ENCODE measurements around the gene GRIN1. TPM values are rescaled to one million over a fixed set of nuclear protein-coding genes. Genes with fewer than 3 reads are reported as not detected.

GRIN1 gene
- total and polyA plus RNA-seq, 2 of the 13 experiments (the other 11 are each of a cell fraction or from before 2014, with no cell fraction given): 0.13 TPM; not detected in 1

DNA sequence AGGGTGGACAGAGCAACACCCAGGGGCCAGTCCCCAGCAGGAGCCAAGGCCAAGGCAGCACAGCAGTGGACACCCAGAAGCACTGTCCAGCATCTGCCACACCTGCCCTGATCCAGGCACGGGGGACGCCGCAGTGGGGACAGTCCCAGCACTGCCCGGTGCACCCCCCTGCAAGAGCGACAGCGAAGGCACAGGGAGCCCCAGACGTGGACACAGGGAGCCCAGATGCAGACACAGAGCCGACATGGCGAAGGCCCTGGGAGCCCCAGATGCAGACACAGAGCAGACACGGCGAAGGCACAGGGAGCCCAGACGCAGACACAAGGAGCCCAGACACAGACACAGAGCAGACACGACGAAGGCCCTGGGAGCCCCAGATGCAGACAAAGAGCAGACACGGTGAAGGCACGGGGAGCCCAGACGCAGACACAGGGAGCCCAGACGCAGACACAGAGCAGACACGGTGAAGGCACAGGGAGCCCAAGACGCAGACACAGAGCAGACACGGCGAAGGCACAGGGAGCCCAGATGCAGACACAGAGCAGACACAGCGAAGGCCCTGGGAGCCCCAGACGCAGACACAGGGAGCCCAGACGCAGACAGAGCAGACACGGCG is 45.1 kb downstream of the GRIN1 start (continued):
- TF ChIP-seq ZBTB10 (CRISPR knock-in tag; IDR thresholded peaks at IDR 0.05; ENCODE audit: borderline replicate concordance) (no peak), NCOA2 (CRISPR knock-in tag; IDR thresholded peaks at IDR 0.05) (no peak), ZNF776 (CRISPR knock-in tag; IDR thresholded peaks at IDR 0.05) (no peak)

DNA sequence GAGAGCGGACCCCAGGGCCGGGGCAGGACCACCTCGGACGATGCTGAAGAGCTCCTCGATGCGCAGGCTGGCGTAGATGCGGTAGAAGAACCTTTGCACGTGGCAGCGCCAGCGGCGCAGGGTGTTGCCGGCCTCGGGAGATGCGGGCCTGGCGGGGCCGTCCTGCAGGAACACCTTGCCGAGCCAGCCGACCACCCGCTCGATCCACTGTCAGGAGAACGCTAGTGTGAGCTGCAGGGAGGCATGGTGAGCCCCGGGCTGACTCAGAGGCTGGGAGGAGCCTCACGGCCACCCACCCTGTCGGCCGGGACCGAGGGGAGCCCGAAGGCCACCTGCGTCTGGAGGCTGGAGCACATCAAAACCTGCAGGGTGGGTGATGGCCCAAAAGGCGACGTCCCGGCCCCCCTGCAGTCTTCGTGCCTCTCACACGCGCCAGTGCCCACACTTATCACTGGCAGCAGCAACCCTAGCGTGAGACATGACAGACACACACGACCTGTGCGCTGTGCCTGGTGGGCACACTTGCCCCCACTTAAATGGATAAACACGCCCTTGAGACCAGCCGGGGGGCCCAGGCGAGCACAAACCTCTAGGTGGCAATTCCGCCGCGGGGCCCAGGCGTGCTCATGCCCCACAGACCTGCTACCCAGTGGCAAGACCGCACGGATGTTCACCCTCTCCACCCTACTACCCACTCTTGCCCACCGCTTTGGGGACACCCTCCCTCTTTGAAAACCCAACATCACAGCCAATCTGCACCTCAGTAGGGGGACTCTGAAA is 46.1 kb downstream of the GRIN1 start:
- H3K9ac ChIP-seq (ENCODE audit: insufficient read depth, low read depth, low read length): no peak overlapping the region
- intact Hi-C loops (cut with micrococcal nuclease; ENCODE audit: unreplicated experiment): no loop called here
- no peak overlapping the region for H2AFZ ChIP-seq (ENCODE audit: low read length)
- peaks cover 27 to 32% of the 10 kb centered on the region in 2 experiments; a peak in 4 of 5 replicates for H3K36me3 ChIP-seq (replicated peaks in 1 of 2; ENCODE audit: control insufficient read depth in 1 of 2, insufficient read depth in 2 of 2, low read length in 2 of 2)
- ATAC-seq (no peak), FAIRE-seq (no peak), DNase-seq (ENCODE audit: low spot score) (no peak)
- H3K4me2 ChIP-seq (ENCODE audit: low read depth, low read length): no peak overlapping the region
- ChIA-PET CTCF (ENCODE audit: low intra/inter-chr PET ratio, low total read pairs) (no interaction called here), POLR2A (no interaction called here)
- H3K4me1 ChIP-seq (ENCODE audit: insufficient read depth, low read length): peaks cover 24% of the 10 kb centered on the region
- no peak for TF ChIP-seq GMEB1 (CRISPR knock-in tag; IDR thresholded peaks at IDR 0.05; ENCODE audit: borderline replicate concordance)
- 0 out of 2 replicates have a peak, but pooled peaks have one; percentile 33 for TF ChIP-seq RBFOX2 (IDR thresholded peaks at IDR 0.05; ENCODE audit: low read depth, low read length)
- in situ Hi-C loops (cut with HindIII; ENCODE audit: extremely low pct_ligation_motif_present, low pct_unique_long_range_greater_than_20kb): loop anchor here (5.0 kb wide), 1 partner anchor 42 kb away; the partner anchor contains the start of genes CYSRT1 and RNF224
- H3K9me3 ChIP-seq (ENCODE audit: low read length): no peaks in the 10 kb centered on the region
- BruUV-seq (replicated peaks): no TSS peak
- peaks cover 26% of the 10 kb centered on the region for H3K79me2 ChIP-seq (ENCODE audit: insufficient read depth, low read length)
- H3K27ac ChIP-seq (ENCODE audit: extremely low read length, insufficient read depth, low read length): no peak overlapping the region
- no peaks in the 10 kb centered on the region for H3K27me3 ChIP-seq (ENCODE audit: control insufficient read depth in 1 of 2, insufficient read depth in 2 of 2, low read length in 2 of 2)
- 96% methylated on average over 33 of the region's 48 CpGs for WGBS (ENCODE audit: low lambda C conversion rate)
- no peaks in the 10 kb centered on the region for H4K20me1 ChIP-seq (ENCODE audit: insufficient read depth, low read length)
- H3K4me3 ChIP-seq (replicated peaks in 1 of 3; ENCODE audit: insufficient read depth in 1 of 3, low read depth in 2 of 3, low read length in 3 of 3): no peak overlapping the region

Data from HepG2 (cell line).